GM12878 (cell line): ENCODE measurements around the gene RPRD1B. TPM values are rescaled to one million over a fixed set of nuclear protein-coding genes. Genes with fewer than 3 reads are reported as not detected.

Source experiments
- ATAC-seq: fragments of 200-7000 bp; cut with Tn5 transposase; 3 replicates; pipeline ENCODE4 v1.9.1; 2020; ENCODE audit warnings: mild to moderate bottlenecking, moderate library complexity
- BruUV-seq: library from RNA; stranded (reverse); fragments of 400-500 nt; replicated peaks from 2 replicates; lab custom pipeline; 2021; lab: Mats Ljungman, UMichigan
- CTCF ChIA-PET: fragments of 300-600 bp; sonication (Branson Sonifier 250); formaldehyde crosslinking; extraction: SDS; loops from one replicate; lab custom pipeline; 2021; ENCODE audit warnings: inconsistent platforms; lab: Yijun Ruan, JAX
- POLR2A ChIA-PET: fragments of 350-600 bp; formaldehyde crosslinking; extraction: SDS; loops from one replicate; lab custom pipeline; 2021; ENCODE audit warnings: inconsistent platforms; lab: Charles Lee
- RAD21 ChIA-PET: fragments of 300-600 bp; sonication (Branson Sonifier 250); formaldehyde crosslinking; loops from one replicate; lab custom pipeline; 2023; ENCODE audit warnings: antibody characterized with exemption; ENCODE audit not compliant: unreplicated experiment; lab: Charles Lee
- SMC1A ChIA-PET: fragments of 300-600 bp; sonication (Branson Sonifier 250); formaldehyde crosslinking; loops from one replicate; lab custom pipeline; 2023; ENCODE audit not compliant: unreplicated experiment, uncharacterized antibody; lab: Charles Lee
- DNase-seq: peaks from one replicate; pipeline ENCODE4 v3.0.0-alpha.2; 2011; ENCODE audit warnings: low read depth, low spot score
- FAIRE-seq: peaks from 3 replicates; lab custom pipeline; 2011; peaks lifted over from hg19 to GRCh38; lab: Jason Lieb, UNC
- H2AFZ ChIP-seq: 2 replicates; pipeline ENCODE4 v1.6.0; 2011; ENCODE audit warnings: low read depth, low read length, control low read depth; ENCODE audit not compliant: control insufficient read depth
- H3K27ac ChIP-seq: 2 replicates; pipeline ENCODE4 v1.5.1; 2011; ENCODE audit warnings: control low read depth; ENCODE audit not compliant: control insufficient read depth, insufficient read depth
- H3K27me3 ChIP-seq, 2 experiments: replicated peaks in 1 of 2; 2 replicates each; pipeline versions ENCODE4 v1.6.0 to v1.6.1; 2011; ENCODE audit warnings: low read length in 1 of 2; ENCODE audit not compliant: control insufficient read depth in 2 of 2, insufficient read depth in 2 of 2
- H3K36me3 ChIP-seq, 2 experiments: 2 replicates each; pipeline ENCODE4 v1.5.1; 2011; ENCODE audit warnings: low read length in 1 of 2; ENCODE audit not compliant: control insufficient read depth in 2 of 2, insufficient read depth in 2 of 2
- H3K4me1 ChIP-seq: 2 replicates; pipeline ENCODE4 v1.6.1; 2011; ENCODE audit warnings: mild to moderate bottlenecking, low read length, moderate library complexity, mixed read lengths; ENCODE audit not compliant: control insufficient read depth, insufficient read depth
- H3K4me2 ChIP-seq: 2 replicates; pipeline ENCODE4 v1.6.0; 2011; ENCODE audit warnings: control low read depth; ENCODE audit not compliant: control insufficient read depth, insufficient read depth
- H3K4me3 ChIP-seq: fragments of 200-600 bp; sonication (generic); 2 replicates; pipeline ENCODE4 v1.5.1; 2016
- H3K79me2 ChIP-seq: 2 replicates; pipeline ENCODE4 v1.6.0; 2011; ENCODE audit warnings: low read length; ENCODE audit not compliant: control insufficient read depth, insufficient read depth
- H3K9ac ChIP-seq: 2 replicates; pipeline ENCODE4 v1.8.0; 2011; ENCODE audit warnings: low read length, control low read depth, mixed read lengths; ENCODE audit not compliant: control insufficient read depth, insufficient read depth
- H3K9me3 ChIP-seq: replicated peaks from 3 replicates; pipeline ENCODE4 v1.5.1; 2011; ENCODE audit warnings: mild to moderate bottlenecking, low read length; ENCODE audit not compliant: control insufficient read depth, insufficient read depth
- H4K20me1 ChIP-seq: 2 replicates; pipeline ENCODE4 v1.6.0; 2011; ENCODE audit not compliant: control insufficient read depth, insufficient read depth
- BACH1 ChIP-seq: fragments of 450-650 bp; IDR thresholded peaks from 2 replicates; pipeline ENCODE4 v1.6.1; 2017; ENCODE audit warnings: mild to moderate bottlenecking, borderline replicate concordance
- BMI1 ChIP-seq: fragments of 450-650 bp; IDR thresholded peaks from 2 replicates; pipeline ENCODE4 v1.6.1; 2016; ENCODE audit warnings: mild to moderate bottlenecking, moderate library complexity, borderline replicate concordance
- CBFB ChIP-seq: IDR thresholded peaks from 2 replicates; pipeline ENCODE4 v1.6.1; 2016; ENCODE audit warnings: antibody characterized with exemption, low read depth
- CBX5 ChIP-seq: sonication (generic); IDR thresholded peaks from 2 replicates; pipeline ENCODE4 v1.6.1; 2016; ENCODE audit warnings: low read depth, moderate library complexity, mild to moderate bottlenecking, inconsistent platforms
- FOXM1 ChIP-seq: IDR thresholded peaks from 2 replicates; pipeline ENCODE4 v1.6.1; 2012; ENCODE audit warnings: low read depth, mild to moderate bottlenecking, inconsistent platforms, low read length, moderate library complexity
- HDGF ChIP-seq: fragments of 450-650 bp; IDR thresholded peaks from 2 replicates; pipeline ENCODE4 v1.6.1; 2016; ENCODE audit warnings: antibody characterized with exemption
- KLF5 ChIP-seq: fragments of 450-650 bp; IDR thresholded peaks from 2 replicates; pipeline ENCODE4 v1.6.1; 2014; ENCODE audit warnings: mild to moderate bottlenecking; ENCODE audit not compliant: partially characterized antibody
- MTA2 ChIP-seq: fragments of 450-650 bp; IDR thresholded peaks from 2 replicates; pipeline ENCODE4 v1.6.1; 2016; ENCODE audit warnings: low read depth, mild to moderate bottlenecking, moderate library complexity
- NFXL1 ChIP-seq: fragments of 450-650 bp; IDR thresholded peaks from 2 replicates; pipeline ENCODE4 v1.6.1; 2017; ENCODE audit warnings: antibody characterized with exemption, mild to moderate bottlenecking, borderline replicate concordance
- POLR2AphosphoS2 ChIP-seq: IDR thresholded peaks from 2 replicates; pipeline ENCODE4 v1.6.1; 2011; ENCODE audit warnings: low read depth, mild to moderate bottlenecking, low read length, improper control_type of control experiment, moderate library complexity
- RCOR1 ChIP-seq: conservative IDR thresholded peaks from 2 replicates; pipeline ENCODE4 v1.6.1; 2012; ENCODE audit warnings: low read depth, low read length, improper control_type of control experiment
- RFX5 ChIP-seq: IDR thresholded peaks from 2 replicates; pipeline ENCODE4 v1.6.1; 2011; ENCODE audit warnings: low read depth, low read length, improper control_type of control experiment
- RUNX3 ChIP-seq: IDR thresholded peaks from 2 replicates; pipeline ENCODE4 v1.6.1; 2012; ENCODE audit warnings: low read length, inconsistent platforms
- SMARCA5 ChIP-seq: fragments of 450-650 bp; IDR thresholded peaks from 2 replicates; pipeline ENCODE4 v1.6.1; 2017; ENCODE audit warnings: mild to moderate bottlenecking
- SPI1 ChIP-seq: IDR thresholded peaks from 2 replicates; pipeline ENCODE4 v1.6.1; 2011; ENCODE audit warnings: low read depth, mild to moderate bottlenecking, low read length, moderate library complexity, borderline replicate concordance; ENCODE audit not compliant: insufficient read depth
- SUZ12 ChIP-seq: fragments of 200-600 bp; sonication (generic); IDR thresholded peaks from one replicate; pipeline ENCODE4 v1.6.1; 2018; ENCODE audit warnings: antibody characterized with exemption, mild to moderate bottlenecking; ENCODE audit not compliant: unreplicated experiment
- WGBS: methylation state at CpG from one replicate; pipeline ENCODE4 v1.1.6; 2016; ENCODE audit warnings: low lambda C conversion rate; ENCODE audit not compliant: insufficient replicate concordance, insufficient coverage; ENCODE audit errors: missing lambda C conversion rate; 5-methylcytosine and 5-hydroxymethylcytosine counted together
- in situ Hi-C: fragments of 300-500 bp; cut with MboI; formaldehyde crosslinking; loops from 9 replicates; pipeline ENCODE4 v1.14.3; 2018; ENCODE audit warnings: mixed read lengths
- intact Hi-C: fragments of 100-400 bp; cut with micrococcal nuclease; formaldehyde crosslinking; loops from one replicate; pipeline ENCODE4 v1.14.2; 2022; ENCODE audit not compliant: unreplicated experiment
- polyA plus RNA-seq, 11 experiments: library from polyadenylated mRNA; depleted of rRNA in 4 of 11; unstranded in 6 of 11; stranded (reverse) in 5 of 11; fragments of >200 nt; fragmentation: Nextera tagmentation in 4 of 11; fragmentation: Illumina TruSeq in 1 of 11; extraction: Ambion mirVana in 4 of 11; extraction: Trizol in 1 of 11; gene quantifications; 1 replicate in 1 of 11; 2 replicates in 10 of 11; pipeline versions ENCODE4 v1.2.1 to v1.2.3, GENCODE V29; 2011 to 2016; ENCODE audit warnings: inconsistent platforms in 2 of 11, missing spikeins in 2 of 11, low read depth in 1 of 11
- total RNA-seq, 4 experiments: library from RNA; depleted of rRNA in 3 of 4; stranded (reverse); fragments of >200 nt in 3 of 4; fragmentation: Illumina TruSeq in 1 of 4; extraction: Trizol in 1 of 4; gene quantifications; 2 replicates each; pipeline versions ENCODE4 v1.2.1 to v1.2.3, GENCODE V29; 2013 to 2021
- TF ChIP-seq, protein P1 (sequence below), 3 experiments: IDR thresholded peaks in 2 of 3; conservative IDR thresholded peaks in 1 of 3; 2 replicates each; pipeline ENCODE4 v1.5.1; 2011; ENCODE audit warnings: low read depth in 3 of 3, low read length in 3 of 3, mild to moderate bottlenecking in 3 of 3, control low read depth in 2 of 3, moderate library complexity in 2 of 3, inconsistent platforms in 1 of 3, mixed read lengths in 1 of 3; ENCODE audit not compliant: control insufficient read depth in 2 of 3, insufficient read depth in 1 of 3; ENCODE audit errors: extremely low read depth in 1 of 3
- TF ChIP-seq, protein P2 (sequence below): fragments of 450-650 bp; IDR thresholded peaks from 2 replicates; pipeline ENCODE4 v1.6.1; 2017; ENCODE audit warnings: borderline replicate concordance

The RPRD1B gene
- total and polyA plus RNA-seq, 10 of the 15 experiments (the other 5 are each of a cell fraction or from before 2014, with no cell fraction given) = 5.2 to 40.2 (median 30.0) TPM

DNA sequence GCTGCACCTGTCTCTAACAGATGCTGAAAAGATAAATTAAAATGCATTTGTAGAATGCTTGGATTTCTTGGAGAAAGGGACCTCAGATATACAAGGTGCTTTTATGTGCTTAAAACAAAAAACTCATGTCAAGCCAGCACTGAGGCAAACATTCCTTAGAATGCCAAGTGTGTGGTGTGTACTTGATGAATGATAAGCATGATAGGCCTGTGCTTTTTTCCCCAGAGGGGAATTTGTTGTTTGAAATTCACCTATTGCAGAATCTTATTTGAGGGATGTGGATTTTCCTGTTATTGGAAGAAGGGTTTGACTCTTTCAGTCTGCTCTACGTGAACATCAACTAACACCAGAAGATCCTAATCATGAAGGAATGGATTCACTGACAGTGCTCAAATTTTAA lies 29.1 kb upstream of the RPRD1B start:
- Histone ChIP-seq H3K4me1 (no peaks in the 10 kb centered on the region), H3K36me3 (peaks cover 10 to 18% of the 10 kb centered on the region in 2 experiments), H2AFZ (no peak overlapping the region), H3K27ac (no peak overlapping the region), H3K9me3 (no peaks in the 10 kb centered on the region), H3K27me3 (no peaks in the 10 kb centered on the region), H4K20me1 (peaks cover 5% of the 10 kb centered on the region), H3K9ac (no peak overlapping the region), H3K4me3 (no peak overlapping the region), H3K79me2 (no peaks in the 10 kb centered on the region; the same call in 1 of the 2 replicates)
- intact Hi-C loops (no loop called here), in situ Hi-C loops (no loop called here)
- SMC1A ChIA-PET = no interaction called here
- CTCF ChIA-PET = interaction anchor here (2.4 kb wide), 1 partner anchor 11 kb away, joined by 7 read pairs; no protein-coding TSS in a partner anchor
- WGBS = 94% methylated on average over 1 of the region's 1 CpG
- DNase-seq = no peak
- FAIRE-seq = no peak
- TSS peak; percentile 25 for BruUV-seq
- ATAC-seq = no peak
- TF ChIP-seq, protein P1, sequence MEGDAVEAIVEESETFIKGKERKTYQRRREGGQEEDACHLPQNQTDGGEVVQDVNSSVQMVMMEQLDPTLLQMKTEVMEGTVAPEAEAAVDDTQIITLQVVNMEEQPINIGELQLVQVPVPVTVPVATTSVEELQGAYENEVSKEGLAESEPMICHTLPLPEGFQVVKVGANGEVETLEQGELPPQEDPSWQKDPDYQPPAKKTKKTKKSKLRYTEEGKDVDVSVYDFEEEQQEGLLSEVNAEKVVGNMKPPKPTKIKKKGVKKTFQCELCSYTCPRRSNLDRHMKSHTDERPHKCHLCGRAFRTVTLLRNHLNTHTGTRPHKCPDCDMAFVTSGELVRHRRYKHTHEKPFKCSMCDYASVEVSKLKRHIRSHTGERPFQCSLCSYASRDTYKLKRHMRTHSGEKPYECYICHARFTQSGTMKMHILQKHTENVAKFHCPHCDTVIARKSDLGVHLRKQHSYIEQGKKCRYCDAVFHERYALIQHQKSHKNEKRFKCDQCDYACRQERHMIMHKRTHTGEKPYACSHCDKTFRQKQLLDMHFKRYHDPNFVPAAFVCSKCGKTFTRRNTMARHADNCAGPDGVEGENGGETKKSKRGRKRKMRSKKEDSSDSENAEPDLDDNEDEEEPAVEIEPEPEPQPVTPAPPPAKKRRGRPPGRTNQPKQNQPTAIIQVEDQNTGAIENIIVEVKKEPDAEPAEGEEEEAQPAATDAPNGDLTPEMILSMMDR (IDR thresholded peaks at IDR 0.05 in 2 of 3, conservative IDR thresholded peaks at IDR 0.05 in 1 of 3; ENCODE audit: control insufficient read depth in 2 of 3, extremely low read depth in 1 of 3, insufficient read depth in 1 of 3, low read depth in 3 of 3, low read length in 3 of 3) = no peak
- TF ChIP-seq RCOR1 (no peak), FOXM1 (no peak), SPI1 (no peak), SUZ12 (no peak), POLR2AphosphoS2 (no peak), CBX5 (no peak), KLF5 (no peak), MTA2 (no peak), BACH1 (no peak), RUNX3 (no peak), SMARCA5 (no peak), NFXL1 (no peak), CBFB (no peak), BMI1 (no peak), RFX5 (no peak), HDGF (no peak)
- TF ChIP-seq, protein P2, sequence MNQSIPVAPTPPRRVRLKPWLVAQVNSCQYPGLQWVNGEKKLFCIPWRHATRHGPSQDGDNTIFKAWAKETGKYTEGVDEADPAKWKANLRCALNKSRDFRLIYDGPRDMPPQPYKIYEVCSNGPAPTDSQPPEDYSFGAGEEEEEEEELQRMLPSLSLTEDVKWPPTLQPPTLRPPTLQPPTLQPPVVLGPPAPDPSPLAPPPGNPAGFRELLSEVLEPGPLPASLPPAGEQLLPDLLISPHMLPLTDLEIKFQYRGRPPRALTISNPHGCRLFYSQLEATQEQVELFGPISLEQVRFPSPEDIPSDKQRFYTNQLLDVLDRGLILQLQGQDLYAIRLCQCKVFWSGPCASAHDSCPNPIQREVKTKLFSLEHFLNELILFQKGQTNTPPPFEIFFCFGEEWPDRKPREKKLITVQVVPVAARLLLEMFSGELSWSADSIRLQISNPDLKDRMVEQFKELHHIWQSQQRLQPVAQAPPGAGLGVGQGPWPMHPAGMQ = no peak
- TF ChIP-seq, all 136 proteins: peak for 0
- ChIA-PET RAD21 (no interaction called here), POLR2A (no interaction called here)
- no peak overlapping the region for H3K4me2 ChIP-seq
